ENCODE data around the gene PPFIBP1.

- no peak for TF ChIP-seq GATA3 (IDR thresholded peaks at IDR 0.05; ENCODE audit: low read depth, low read length)
- no peak for TF ChIP-seq GATA2 (IDR thresholded peaks at IDR 0.05; ENCODE audit: low read depth, low read length)
Observed at GRCh38 chr12:27705263-27705662, 181.3 kb downstream of the PPFIBP1 start.
